PC-3 (cell line): ENCODE results near the gene ALG3. TPM values are rescaled to one million over a fixed set of nuclear protein-coding genes. Genes with fewer than 3 reads are reported as not detected.

Experiments used
- ATAC-seq: fragments of 200-7000 bp; cut with Tn5 transposase; 2 replicates; pipeline ENCODE4 v1.9.1; 2020; ENCODE audit warnings: mild to moderate bottlenecking, moderate library complexity
- BruUV-seq: library from RNA; stranded (reverse); fragments of 400-500 nt; replicated peaks from 2 replicates; lab custom pipeline; 2021; lab: Mats Ljungman, UMichigan
- CTCF ChIA-PET: fragments of 300-600 bp; sonication (Branson Sonifier 250); formaldehyde crosslinking; loops from one replicate; lab custom pipeline; 2022; ENCODE audit warnings: antibody characterized with exemption; lab: Charles Lee
- POLR2A ChIA-PET: fragments of 300-600 bp; sonication (Branson Sonifier 250); formaldehyde crosslinking; loops from one replicate; lab custom pipeline; 2022; ENCODE audit warnings: antibody characterized with exemption; ENCODE audit not compliant: unreplicated experiment; lab: Charles Lee
- DNase-seq: peaks from one replicate; pipeline ENCODE4 v3.0.0-alpha.2; 2015
- H2AFZ ChIP-seq: fragments of 300-600 bp; sonication (generic); 2 replicates; pipeline ENCODE4 v1.6.0; 2016; ENCODE audit warnings: antibody characterized with exemption, low read length
- H3F3A ChIP-seq: fragments of 300-600 bp; sonication (generic); one replicate; pipeline ENCODE4 v1.6.0; 2017; ENCODE audit warnings: antibody characterized with exemption, low read length, control low read depth, mild to moderate bottlenecking; ENCODE audit not compliant: unreplicated experiment
- H3K27ac ChIP-seq: fragments of 300-600 bp; sonication (generic); 2 replicates; pipeline ENCODE4 v1.5.1; 2016; ENCODE audit warnings: mild to moderate bottlenecking, low read length
- H3K27me3 ChIP-seq: fragments of 300-600 bp; sonication (generic); 2 replicates; pipeline ENCODE4 v1.6.1; 2016; ENCODE audit warnings: low read length, mixed read lengths
- H3K36me3 ChIP-seq: fragments of 300-600 bp; sonication (generic); 2 replicates; pipeline ENCODE4 v1.6.1; 2016; ENCODE audit warnings: low read depth, mixed run types, low read length, mixed read lengths
- H3K4me1 ChIP-seq: fragments of 300-600 bp; sonication (generic); 2 replicates; pipeline ENCODE4 v1.5.1; 2016; ENCODE audit warnings: low read length; ENCODE audit not compliant: insufficient read depth
- H3K4me2 ChIP-seq: fragments of 300-600 bp; sonication (generic); 2 replicates; pipeline ENCODE4 v1.6.0; 2016; ENCODE audit warnings: low read length
- H3K4me3 ChIP-seq: fragments of 300-600 bp; sonication (generic); 2 replicates; pipeline ENCODE4 v1.5.1; 2016; ENCODE audit warnings: mild to moderate bottlenecking, low read length, mixed read lengths
- H3K79me2 ChIP-seq: fragments of 300-600 bp; sonication (generic); 2 replicates; pipeline ENCODE4 v1.6.1; 2017; ENCODE audit warnings: low read length, mixed read lengths
- H3K9ac ChIP-seq: fragments of 300-600 bp; sonication (generic); 2 replicates; pipeline ENCODE4 v1.6.0; 2016; ENCODE audit warnings: mild to moderate bottlenecking, low read length
- H3K9me2 ChIP-seq: fragments of 300-600 bp; sonication (generic); replicated peaks from 2 replicates; pipeline ENCODE4 v1.6.1; 2016; ENCODE audit warnings: mixed run types, low read length, mixed read lengths
- H3K9me3 ChIP-seq: fragments of 300-600 bp; sonication (generic); 2 replicates; pipeline ENCODE4 v1.6.1; 2016; ENCODE audit warnings: low read length, mixed read lengths
- H4K20me1 ChIP-seq: fragments of 300-600 bp; sonication (generic); 2 replicates; pipeline ENCODE4 v1.6.1; 2016; ENCODE audit warnings: low read length, mixed read lengths
- CTCF ChIP-seq: fragments of 300-600 bp; sonication (generic); conservative IDR thresholded peaks from 2 replicates; pipeline ENCODE4 v1.5.1; 2017; ENCODE audit warnings: antibody characterized with exemption, low read depth, mild to moderate bottlenecking, low read length
- EZH2 ChIP-seq: fragments of 300-600 bp; sonication (generic); IDR thresholded peaks from one replicate; pipeline ENCODE4 v1.6.1; 2017; ENCODE audit warnings: antibody characterized with exemption, mild to moderate bottlenecking, low read length; ENCODE audit not compliant: unreplicated experiment
- EZH2phosphoT487 ChIP-seq: fragments of 300-600 bp; sonication (generic); IDR thresholded peaks from 2 replicates; pipeline ENCODE4 v1.6.1; 2018; ENCODE audit warnings: mild to moderate bottlenecking, antibody characterized with exemption, low read length, borderline replicate concordance
- intact Hi-C: fragments of 100-400 bp; cut with micrococcal nuclease; formaldehyde crosslinking; loops from 2 replicates; pipeline ENCODE4 v1.9.0; 2023
- total RNA-seq: library from RNA; depleted of rRNA; stranded (reverse); fragments of >200 nt; gene quantifications from 2 replicates; pipeline ENCODE4 v1.2.3, GENCODE V29; 2014

Gene ALG3
- total RNA-seq, 1 experiment from 2014 or later: 89.0 TPM

DNA sequence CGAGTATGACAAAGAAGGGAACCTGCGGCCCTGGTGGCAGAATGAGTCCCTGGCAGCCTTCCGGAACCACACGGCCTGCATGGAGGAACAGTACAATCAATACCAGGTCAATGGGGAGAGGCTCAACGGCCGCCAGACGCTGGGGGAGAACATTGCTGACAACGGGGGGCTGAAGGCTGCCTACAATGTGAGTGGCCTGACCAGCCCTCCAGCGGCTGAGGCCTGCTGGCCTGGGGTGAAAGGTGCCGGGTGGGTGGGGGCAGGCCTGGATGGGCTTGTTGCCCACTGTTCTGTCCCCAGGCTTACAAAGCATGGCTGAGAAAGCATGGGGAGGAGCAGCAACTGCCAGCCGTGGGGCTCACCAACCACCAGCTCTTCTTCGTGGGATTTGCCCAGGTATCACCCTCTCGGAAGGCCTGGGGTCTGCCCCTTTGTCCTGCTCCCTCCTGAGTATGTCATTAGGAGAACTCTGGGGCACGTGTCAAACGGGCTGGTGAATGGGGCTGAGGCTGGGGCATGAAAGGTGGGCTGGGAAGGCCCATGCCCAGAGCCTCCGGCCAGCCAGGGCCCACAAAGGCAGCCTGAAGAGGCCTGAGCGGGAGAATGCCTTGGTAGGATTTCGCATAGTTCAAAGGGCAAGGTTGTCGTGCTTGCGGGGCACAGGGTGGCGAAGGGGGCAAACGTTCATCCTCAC is 42.4 kb upstream of the ALG3 start:
- TF ChIP-seq EZH2phosphoT487 (no peak), CTCF (no peak), EZH2 (no peak)
- Histone ChIP-seq H3K4me3 (no peak overlapping the region), H2AFZ (no peak overlapping the region), H3K79me2 (no peaks in the 10 kb centered on the region), H3K27me3 (no peaks in the 10 kb centered on the region), H3K9ac (no peak overlapping the region), H3K9me3 (no peaks in the 10 kb centered on the region), H4K20me1 (no peaks in the 10 kb centered on the region), H3K36me3 (no peaks in the 10 kb centered on the region), H3K27ac (no peak overlapping the region), H3K9me2 (no peaks in the 10 kb centered on the region), H3K4me1 (no peaks in the 10 kb centered on the region), H3F3A (no peaks in the 10 kb centered on the region), H3K4me2 (no peak overlapping the region)
- no peak for ATAC-seq
- no TSS peak for BruUV-seq
- no peak for DNase-seq
- POLR2A ChIA-PET: no interaction called here
- intact Hi-C loops: no loop called here
- CTCF ChIA-PET: no interaction called here

DNA sequence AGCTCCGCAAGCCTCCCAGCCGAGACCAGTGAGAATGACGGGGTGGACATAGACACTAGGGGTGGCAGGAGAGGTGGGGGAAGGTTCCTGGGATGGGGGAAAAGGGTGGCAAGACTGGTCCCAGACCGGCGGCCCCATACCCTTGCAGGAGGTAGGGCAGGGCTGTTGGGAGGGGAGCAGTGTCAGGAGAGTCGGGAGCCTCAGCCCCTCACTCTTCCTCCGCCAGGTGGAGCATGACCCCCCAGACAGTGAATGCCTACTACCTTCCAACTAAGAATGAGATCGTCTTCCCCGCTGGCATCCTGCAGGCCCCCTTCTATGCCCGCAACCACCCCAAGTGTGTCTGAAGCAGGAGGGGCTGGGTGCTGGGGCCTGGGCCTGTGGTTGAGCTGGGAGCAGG is 41.6 kb upstream of the ALG3 start:
- Histone ChIP-seq H4K20me1 (no peaks in the 10 kb centered on the region), H3K79me2 (no peaks in the 10 kb centered on the region), H2AFZ (no peak overlapping the region), H3K9ac (no peak overlapping the region), H3F3A (no peaks in the 10 kb centered on the region), H3K4me2 (no peak overlapping the region), H3K9me2 (no peaks in the 10 kb centered on the region), H3K9me3 (no peaks in the 10 kb centered on the region), H3K36me3 (no peaks in the 10 kb centered on the region), H3K4me3 (no peak overlapping the region), H3K4me1 (no peaks in the 10 kb centered on the region), H3K27ac (no peak overlapping the region), H3K27me3 (no peaks in the 10 kb centered on the region)
- ChIA-PET POLR2A (no interaction called here), CTCF (no interaction called here)
- TF ChIP-seq CTCF (no peak), EZH2phosphoT487 (no peak), EZH2 (no peak)
- DNase-seq (no peak), ATAC-seq (no peak)
- no TSS peak for BruUV-seq
- intact Hi-C loops: no loop called here

DNA sequence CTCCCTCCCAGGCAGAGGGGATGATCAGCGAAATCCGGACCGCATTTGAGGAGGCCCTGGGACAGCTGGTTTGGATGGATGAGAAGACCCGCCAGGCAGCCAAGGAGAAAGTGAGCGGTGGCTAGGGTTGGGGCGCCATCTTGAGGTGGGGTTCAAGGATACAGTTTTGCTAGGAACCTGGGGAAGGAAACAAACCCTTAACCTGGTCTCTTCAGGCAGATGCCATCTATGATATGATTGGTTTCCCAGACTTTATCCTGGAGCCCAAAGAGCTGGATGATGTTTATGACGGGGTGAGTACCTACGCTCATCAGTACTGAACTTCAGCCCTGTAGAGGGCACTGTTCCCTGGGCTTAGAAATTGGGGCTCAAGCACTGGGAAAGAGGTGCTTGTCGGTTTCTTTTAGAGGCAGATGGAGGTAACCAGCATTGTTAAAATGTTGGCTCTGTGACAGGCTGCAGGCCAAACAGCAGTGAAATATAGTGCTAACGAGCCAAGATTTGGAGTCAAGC is 40.7 kb upstream of the ALG3 start:
- Histone ChIP-seq H3K27ac (no peak overlapping the region), H3K9me3 (no peaks in the 10 kb centered on the region), H3K9ac (no peak overlapping the region), H3K9me2 (no peaks in the 10 kb centered on the region), H3K4me2 (no peak overlapping the region), H3K4me1 (no peaks in the 10 kb centered on the region), H3K79me2 (no peaks in the 10 kb centered on the region), H3K4me3 (no peak overlapping the region), H3K27me3 (no peaks in the 10 kb centered on the region), H3K36me3 (no peaks in the 10 kb centered on the region), H4K20me1 (no peaks in the 10 kb centered on the region), H3F3A (no peaks in the 10 kb centered on the region), H2AFZ (no peak overlapping the region)
- DNase-seq (peak; percentile 71), ATAC-seq (peak; percentile 79)
- BruUV-seq: no TSS peak
- ChIA-PET CTCF (interaction anchor here (0.6 kb wide), 2 partner anchors 17 to 22 kb away, joined by 3 to 4 read pairs; no protein-coding TSS in a partner anchor), POLR2A (interaction anchor here (0.6 kb wide), 1 partner anchor 27 kb away, joined by 5 read pairs; no protein-coding TSS in a partner anchor)
- intact Hi-C loops: loop anchor here (1.0 to 10.0 kb wide), 3 partner anchors 144 to 403 kb away; no protein-coding TSS in a partner anchor
- TF ChIP-seq EZH2phosphoT487 (no peak), CTCF (peak; percentile 92)
